ENCODE measurements around the gene KRT74. TPM values are rescaled to one million over a fixed set of nuclear protein-coding genes. Genes with fewer than 3 reads are reported as not detected.

KRT74 gene
- total RNA-seq, 1 experiment from 2014 or later: not detected

GRCh38 chr12:52555577-52555976 lies 18.1 kb downstream of the KRT74 start:
- TF ChIP-seq E2F4 (CRISPR knock-in tag; IDR thresholded peaks at IDR 0.05; ENCODE audit: borderline replicate concordance, low read depth): no peak
- Mint-ChIP-seq H3K4me3 (no peak overlapping the region), H3K27me3 (ENCODE audit: low read depth) (peaks cover 2% of the 10 kb centered on the region; the same call in 1 of the 2 replicates), H3K4me1 (no peaks in the 10 kb centered on the region), H3K36me3 (no peaks in the 10 kb centered on the region), H3K27ac (no peak overlapping the region), H3K9me3 (no peaks in the 10 kb centered on the region)
- ATAC-seq (no peak), DNase-seq (ENCODE audit: low spot score) (no peak)
- ChIA-PET POLR2A (no interaction called here), CTCF (interaction anchor here (0.6 kb wide), 1 partner anchor 9 kb away, joined by 3 read pairs; no protein-coding TSS in a partner anchor)

- H3K36me3 Mint-ChIP-seq: no peaks in the 10 kb centered on the region
- no peak within 1 kb of the TSS for H3K4me3 Mint-ChIP-seq
- CTCF ChIA-PET: interaction anchor here (1.2 to 2.7 kb wide), 3 partner anchors 9 to 318 kb away, joined by 3 to 10 read pairs (median 7); no protein-coding TSS in a partner anchor
- no peaks in the 10 kb centered on the region for H3K9me3 Mint-ChIP-seq
- DNase-seq (ENCODE audit: low spot score) (no peak), ATAC-seq (no peak)
- POLR2A ChIA-PET: no interaction called here
- H3K4me1 Mint-ChIP-seq: no peaks in the 10 kb centered on the region
- TF ChIP-seq ATF3 (CRISPR knock-in tag; conservative IDR thresholded peaks at IDR 0.05) (no peak), TP53 (CRISPR knock-in tag; IDR thresholded peaks at IDR 0.05) (no peak), ETV6 (CRISPR knock-in tag; IDR thresholded peaks at IDR 0.05) (no peak), ZNF532 (CRISPR knock-in tag; IDR thresholded peaks at IDR 0.05; ENCODE audit: borderline replicate concordance) (no peak), E2F1 (CRISPR knock-in tag; IDR thresholded peaks at IDR 0.05) (no peak), MXD4 (CRISPR knock-in tag; IDR thresholded peaks at IDR 0.05; ENCODE audit: borderline replicate concordance) (no peak), CBFB (CRISPR knock-in tag; IDR thresholded peaks at IDR 0.05; ENCODE audit: low read depth) (no peak), USF2 (CRISPR knock-in tag; IDR thresholded peaks at IDR 0.05) (no peak), HMGA2 (CRISPR knock-in tag; IDR thresholded peaks at IDR 0.05) (no peak), FOXP4 (CRISPR knock-in tag; IDR thresholded peaks at IDR 0.05) (no peak), CREB1 (CRISPR knock-in tag; IDR thresholded peaks at IDR 0.05) (no peak), GRHL2 (CRISPR knock-in tag; IDR thresholded peaks at IDR 0.05; ENCODE audit: insufficient replicate concordance, severe bottlenecking) (no peak), STAT6 (CRISPR knock-in tag; conservative IDR thresholded peaks at IDR 0.05; ENCODE audit: low read depth) (no peak)
- peaks cover 2% of the 10 kb centered on the region; the same call in 1 of the 2 replicates for H3K27me3 Mint-ChIP-seq (ENCODE audit: low read depth)
- no peak within 1 kb of the TSS for H3K27ac Mint-ChIP-seq
These were observed 20.9 kb downstream of the KRT74 start, which contains the start of gene KRT71 for GRCh38 chr12:52552681-52553195. Gene KRT71, minus strand, starts transcription at chr12:52553145. Its CDS starts 68 bp downstream, at chr12:52553077.
